ENCODE measurements around the gene NACC2.

The NACC2 gene

DNA sequence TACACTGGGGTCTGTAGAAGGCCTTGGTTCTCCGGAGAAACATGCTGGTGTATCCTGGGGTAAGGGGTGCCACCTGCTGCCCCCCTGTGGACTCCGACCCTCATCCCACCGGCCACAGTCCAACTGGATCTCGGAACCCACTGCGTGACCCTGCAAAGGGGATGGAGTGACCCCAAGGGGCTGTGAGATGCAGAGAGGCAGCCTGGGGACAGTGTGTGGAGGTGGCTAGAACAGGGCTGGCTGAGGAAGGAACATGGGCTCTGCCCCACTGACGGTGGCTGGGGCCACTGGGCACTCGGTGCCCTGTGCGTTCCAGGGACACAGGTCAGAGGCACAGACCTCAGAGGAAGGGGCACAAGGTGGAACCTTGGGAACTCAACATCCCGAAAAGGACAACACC lies 2.3 kb downstream of the NACC2 start:
- DNase-seq (ENCODE audit: low read depth, low spot score) = no peak

DNA sequence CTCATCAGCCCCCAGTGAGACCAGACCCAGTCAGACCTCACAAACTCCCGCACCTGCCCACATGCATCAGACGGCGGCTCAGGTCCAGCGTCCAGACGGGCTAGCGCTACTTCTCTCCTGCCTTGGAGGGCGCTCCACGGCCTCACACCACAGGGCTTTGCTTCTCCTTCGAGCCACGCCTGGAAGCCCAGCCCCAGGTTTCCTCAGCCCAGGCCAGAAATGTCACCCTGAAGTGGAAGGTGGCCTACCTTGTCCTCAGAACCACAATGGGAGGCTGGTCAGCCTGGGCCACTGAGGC lies 2.8 kb downstream of the NACC2 start:
- no peak for DNase-seq (ENCODE audit: low read depth, low spot score)

DNA sequence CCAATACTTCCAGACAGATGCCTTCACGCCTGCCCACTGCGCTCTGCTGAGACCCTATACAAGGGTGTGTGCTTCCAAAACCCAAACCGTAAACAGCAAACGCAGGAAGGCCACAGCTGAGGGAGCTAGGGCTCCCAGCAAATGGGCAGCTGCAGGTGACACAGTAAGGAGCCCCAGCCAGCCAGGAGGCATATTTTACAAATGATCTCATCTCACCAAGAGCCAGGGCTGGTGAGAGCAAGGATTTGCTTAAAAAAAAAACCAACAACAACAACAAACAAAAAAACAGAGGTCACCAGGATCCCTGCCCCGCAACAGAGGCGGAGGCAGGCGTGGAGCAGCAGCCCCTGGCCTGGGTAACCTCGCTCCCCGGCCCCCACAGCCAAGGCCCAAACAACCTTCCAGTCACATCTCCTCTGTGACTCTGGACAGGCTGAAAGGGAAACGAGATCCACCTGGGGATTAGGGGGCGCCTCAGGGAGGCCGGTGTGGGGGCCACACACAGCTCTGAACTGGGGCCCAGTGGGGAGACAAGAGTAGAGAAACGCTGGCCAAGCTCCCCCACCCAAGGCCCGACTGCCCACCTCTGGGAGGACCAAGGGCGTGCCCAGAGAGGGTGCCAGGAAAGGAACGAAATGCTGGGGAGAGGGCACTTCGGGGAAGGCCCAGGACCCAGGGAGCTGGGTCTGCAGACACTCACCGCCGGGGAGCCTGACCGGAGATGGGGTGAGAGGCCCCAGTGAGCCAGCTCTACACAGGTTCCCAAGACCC lies 3.3 kb downstream of the NACC2 start:
- DNase-seq (ENCODE audit: low read depth, low spot score) = no peak

DNA sequence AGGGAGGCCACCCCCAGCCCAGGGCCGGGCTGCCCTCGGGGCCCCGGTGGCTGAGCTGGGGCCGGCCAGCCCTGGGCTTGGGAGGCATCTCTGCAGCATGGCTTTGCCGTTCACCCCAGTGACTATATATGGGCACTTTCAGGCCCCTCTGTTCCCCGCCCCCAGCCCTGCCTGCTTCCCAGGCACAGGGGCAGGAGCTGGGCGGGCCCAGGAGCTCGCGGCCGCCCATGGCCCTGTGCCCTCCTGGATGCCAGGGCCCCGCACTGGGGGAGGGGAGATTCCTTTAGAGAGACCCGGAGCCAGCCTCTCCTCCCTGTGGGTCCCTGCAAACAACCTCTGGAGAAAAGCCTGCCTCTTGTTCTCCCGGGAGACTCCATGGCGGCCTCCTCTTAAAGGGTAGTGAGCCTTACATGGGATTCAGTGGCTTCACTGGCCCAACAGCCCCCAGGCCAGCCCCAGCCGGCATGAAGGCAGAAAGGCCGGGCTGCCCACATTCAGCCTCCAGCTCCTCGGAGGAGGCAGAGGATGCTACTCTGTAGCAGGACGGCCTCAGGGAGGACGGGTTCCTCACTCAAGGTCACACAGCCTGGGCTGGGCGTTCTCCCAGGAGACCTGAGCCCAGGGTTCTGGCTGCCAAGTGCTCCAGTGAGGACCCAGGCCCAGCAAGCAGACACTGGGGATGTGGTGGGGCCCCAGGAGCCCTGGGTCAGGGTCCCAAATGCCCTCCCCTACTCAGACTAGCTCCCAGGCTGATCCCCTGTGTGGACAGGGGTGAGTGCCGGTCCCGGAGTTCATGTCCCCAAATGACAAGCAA lies 4.1 kb downstream of the NACC2 start:
- DNase-seq (ENCODE audit: low read depth, low spot score) = no peak

DNA sequence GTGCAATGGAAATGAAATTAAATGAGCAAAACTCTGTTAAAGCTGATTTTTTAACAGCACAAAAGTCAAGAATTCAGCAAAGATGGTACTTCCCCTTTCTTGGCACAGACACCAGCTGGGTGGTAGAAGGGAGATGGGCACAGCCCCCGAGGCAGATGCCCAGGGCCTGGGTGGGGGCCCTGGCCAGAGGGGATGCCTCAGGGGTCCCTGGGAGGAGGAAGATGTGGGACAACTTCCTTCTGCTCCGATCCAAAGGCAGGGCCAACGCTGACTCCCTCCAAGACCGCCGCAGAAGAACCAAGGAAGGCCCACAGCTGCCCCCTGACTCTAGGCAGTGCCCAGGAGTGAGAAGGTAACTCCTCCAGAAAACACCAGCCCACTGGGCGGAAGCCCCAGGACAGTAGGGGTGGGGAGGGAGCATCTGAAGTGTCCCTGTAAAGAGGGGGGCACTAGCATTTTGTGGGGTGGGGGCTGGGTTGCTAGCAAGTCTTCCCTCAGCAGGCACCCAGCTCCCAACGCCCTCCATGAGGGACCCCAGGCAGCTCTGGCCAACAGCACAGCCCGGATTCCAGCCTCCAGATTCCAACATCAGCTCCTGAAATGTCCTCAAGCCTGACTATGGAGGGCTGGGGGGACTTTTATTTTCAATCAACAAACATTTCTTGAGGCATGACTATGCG lies 4.9 kb downstream of the NACC2 start:
- no peak for DNase-seq (ENCODE audit: low read depth, low spot score)

DNA sequence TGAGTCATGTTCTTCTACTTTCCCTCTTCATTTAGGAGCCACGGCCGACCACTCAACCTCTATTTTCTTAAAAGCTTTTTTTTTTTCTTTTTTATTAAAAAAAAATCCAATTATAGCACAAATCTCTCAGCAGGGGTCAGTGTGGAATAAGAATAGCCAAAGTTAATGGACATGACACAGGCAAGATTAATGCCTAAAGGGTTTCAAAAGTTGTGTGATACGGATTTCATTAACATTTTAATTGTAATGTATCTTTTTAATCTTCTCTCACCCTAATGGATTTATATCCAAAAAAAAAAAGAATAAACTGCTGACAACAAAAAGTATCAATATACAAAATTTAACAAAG lies 5.4 kb downstream of the NACC2 start:
- no peak for DNase-seq (ENCODE audit: low read depth, low spot score)

DNA sequence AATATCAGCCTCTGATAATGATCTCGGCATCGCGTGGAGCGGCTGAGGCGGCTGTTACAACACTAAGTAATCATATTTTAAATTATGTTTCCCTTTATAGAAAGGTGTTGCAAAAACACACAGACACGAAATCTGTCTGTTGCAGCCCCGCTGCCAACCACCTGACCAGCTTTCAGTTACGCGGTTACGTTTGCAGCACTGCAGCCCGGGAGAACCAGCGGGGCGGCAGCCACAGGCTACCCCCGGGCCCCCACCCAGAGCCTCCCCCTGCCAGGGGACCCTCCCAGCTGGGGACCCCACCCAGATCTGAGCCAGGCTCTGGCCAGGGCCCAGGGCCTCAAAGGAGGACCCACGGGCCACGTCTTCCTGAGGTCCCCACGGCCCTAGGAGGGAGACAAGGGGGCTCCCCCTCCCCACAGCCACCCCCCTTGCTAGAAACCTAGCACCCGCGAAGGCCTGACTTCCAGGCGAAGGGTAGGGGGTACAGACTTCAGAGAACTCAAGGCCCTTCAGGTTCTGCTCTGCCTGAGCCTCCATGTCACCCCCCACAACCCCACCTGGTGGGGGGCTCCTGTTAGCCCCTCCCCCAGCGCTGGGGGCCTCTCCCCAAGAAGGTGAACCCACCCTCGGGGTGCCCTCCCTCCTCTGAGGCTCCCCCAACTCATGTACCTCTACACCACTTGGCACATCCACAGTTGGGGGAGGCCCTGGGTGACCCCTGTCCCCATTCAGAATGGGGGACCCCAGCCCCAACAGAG lies 6.0 kb downstream of the NACC2 start:
- no peak for DNase-seq (ENCODE audit: low read depth, low spot score)

DNA sequence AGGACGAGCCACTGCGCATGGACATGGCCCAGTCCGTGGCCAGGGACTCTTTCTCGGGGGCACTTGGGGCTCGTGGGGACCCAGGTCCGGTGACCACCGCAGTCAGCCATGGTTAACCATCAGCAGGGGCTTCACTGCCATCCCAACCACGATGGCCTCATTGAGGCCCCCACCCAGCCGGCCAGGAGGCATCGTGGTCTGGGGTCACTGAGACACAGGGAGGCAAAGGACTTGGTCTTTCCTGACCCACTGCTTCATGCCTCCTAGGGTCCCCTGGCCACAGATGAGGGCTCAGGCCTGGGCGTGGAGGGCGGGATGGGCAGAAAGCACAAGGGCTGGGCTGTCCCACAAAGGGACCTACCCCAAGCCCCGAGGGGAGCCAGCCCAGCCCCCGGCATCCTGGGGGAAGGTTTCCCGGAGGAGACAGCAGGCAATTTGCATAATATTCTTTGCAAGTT lies 6.6 kb downstream of the NACC2 start:
- no peak for DNase-seq (ENCODE audit: low read depth, low spot score)

DNA sequence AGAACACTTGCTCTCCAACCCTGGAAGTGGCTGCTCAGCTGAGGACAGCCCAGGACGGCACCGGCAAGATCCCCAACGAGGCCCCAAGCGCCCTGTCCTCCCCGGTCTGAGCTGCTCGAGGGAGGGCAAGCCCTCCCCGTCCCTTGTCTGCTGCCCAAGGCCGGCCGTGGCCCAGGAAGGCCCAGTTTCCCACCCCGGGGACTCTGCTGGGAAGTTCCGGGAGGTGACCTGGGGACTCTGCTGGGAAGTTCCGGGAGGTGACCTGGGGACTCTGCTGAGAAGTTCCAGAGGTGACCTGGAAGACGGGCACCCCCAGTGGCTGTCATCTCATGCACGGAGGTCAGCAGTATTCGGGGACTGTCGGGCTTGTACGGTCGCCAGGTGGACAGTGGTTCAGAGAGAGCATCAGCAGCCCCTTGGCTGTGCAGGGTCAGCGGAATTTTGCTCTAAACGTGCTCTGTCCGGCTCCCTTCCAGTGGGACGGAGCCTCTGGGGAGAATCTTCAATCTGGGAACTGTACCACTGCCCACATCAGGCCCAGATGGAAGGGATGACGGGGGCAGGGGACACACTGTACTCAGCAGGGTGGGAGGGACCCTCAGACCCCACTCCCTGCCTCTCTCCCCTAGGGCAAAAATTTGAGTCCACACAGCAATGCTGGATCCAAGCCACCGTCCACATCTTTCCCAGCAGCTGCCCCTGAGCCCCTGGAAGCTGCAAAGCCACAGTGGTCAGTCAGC lies 7.2 kb downstream of the NACC2 start:
- DNase-seq (ENCODE audit: low read depth, low spot score) = no peak

DNA sequence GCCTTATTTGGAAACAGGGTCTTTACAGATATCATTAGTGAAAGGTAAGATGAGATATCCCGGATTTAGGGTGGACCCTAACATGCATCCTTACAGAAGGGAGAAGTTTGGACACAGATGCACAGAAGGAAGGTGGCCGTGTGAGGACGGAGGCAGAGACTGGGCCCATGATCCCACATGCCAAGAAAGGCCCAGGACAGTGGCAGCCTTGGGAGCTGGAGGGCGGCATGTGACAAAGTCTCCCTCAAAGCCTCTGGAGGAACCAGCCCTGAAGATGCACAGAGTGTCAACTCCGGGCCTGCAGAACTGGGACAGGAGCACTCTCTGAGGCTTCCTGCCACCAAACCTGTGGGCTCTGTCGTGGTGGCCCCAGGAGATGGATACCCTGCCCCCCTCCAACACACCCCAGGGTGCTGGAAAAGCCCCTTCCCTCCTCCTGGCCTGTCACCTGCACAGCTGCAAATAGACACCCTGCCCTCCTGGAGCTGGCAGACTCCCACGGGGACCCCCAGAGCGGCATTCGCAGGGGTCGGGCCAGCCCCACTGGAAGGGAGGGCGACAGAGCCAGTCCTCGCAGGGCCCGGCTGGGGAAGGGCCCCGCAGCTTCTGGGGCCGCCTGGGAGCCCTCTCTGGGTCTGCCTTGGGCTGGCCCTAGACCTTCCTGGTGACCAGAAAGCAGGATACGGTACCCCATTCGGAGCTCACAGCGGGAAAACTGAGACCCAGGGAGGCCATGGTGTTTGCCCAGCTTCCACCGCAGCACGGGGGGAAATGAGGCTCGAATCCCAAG lies 7.9 kb downstream of the NACC2 start:
- DNase-seq (ENCODE audit: low read depth, low spot score) = no peak

DNA sequence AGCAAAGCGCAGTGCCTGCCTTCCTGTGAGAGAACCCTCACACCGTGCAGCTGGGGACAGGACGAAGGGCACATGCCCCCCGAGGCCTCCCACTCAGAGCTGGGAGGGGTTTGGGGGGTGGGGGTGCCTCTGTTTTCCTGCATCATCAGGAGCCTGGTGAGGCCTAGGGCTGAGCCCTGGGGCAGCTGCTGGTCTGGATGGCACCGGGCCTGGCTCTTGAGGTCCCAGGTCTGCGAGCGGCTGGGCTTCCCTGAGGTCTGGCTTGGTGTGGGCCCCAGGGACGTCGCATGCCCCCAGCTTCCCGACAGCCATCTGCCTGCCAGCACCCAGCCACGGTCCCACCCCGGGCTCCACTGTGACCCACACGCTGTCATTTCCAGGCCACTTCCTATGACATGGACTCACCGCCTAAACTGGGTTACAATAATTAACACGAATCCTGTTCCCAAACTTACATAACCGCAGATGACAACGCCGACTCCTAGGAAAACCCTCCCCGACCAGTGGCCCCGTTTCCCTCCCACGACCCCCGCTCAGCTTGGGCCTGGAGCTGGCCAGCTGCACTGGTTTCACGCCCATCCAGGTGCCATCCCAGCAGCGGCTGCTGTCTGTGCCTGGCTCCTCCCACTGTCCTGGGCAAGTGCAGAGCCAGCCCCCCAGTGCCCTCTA lies 8.7 kb downstream of the NACC2 start:
- no peak for DNase-seq (ENCODE audit: low read depth, low spot score)

DNA sequence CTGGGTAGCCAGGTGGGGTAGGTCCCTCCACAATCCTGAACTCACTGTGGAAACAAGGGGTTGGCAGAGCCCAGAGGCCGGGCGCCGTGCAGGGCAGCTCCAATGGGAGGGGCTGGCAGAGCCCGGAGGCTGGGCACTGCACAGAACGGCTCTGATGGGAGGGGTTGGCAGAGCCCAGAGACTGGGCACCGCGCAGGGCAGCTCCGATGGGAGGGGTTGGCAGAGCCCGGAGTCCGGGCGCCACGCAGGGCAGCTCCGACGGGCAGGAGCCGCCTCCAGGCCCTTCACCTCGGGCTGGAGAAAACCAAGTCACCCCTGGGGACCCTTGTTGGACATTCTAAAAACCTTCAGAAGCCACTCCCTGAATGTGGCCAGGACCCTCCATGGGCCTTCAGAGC lies 9.3 kb downstream of the NACC2 start:
- no peak for DNase-seq (ENCODE audit: low read depth, low spot score)

DNA sequence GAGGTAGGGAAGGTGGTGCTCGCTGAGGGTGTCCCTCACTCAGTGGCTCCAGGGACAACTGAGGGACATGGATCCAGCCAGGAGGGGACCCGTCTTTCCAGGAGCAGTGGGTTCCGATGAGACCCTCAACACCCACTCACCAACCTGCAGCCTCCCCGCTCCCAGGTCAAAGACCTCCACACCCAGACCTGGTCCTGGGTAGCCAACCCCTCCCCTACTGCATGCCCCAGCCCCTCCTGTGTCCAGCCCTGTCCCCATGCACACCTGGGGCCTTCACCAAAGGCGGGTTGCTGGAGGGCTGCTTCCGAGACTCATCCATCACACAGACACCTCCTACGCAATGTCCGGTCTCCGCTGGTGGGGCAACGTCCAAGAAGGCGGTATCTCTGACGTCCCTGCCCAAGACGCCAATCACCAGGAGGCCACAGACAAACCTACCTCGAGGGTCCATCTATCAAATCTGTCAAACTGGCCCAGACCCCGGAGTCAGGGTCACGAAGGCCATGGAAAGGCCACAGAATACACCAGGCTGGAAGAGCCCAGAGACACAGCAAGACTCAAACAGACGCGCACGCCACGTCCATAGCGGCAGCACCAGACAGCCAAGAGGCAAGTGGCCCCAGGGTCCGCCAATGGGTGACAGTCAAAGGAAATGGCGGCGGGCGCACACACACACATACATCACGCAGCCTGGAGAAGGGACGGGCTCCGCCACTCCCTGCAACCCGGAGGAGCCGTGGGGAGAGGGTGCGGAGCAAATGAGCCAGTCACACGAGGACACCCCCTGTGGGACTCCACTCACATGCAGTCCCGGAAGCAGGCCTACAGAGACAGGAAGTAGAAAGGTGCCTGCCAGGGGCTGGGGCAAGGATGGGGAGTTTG lies 10.8 kb downstream of the NACC2 start:
- no peak for DNase-seq (ENCODE audit: low read depth, low spot score)

DNA sequence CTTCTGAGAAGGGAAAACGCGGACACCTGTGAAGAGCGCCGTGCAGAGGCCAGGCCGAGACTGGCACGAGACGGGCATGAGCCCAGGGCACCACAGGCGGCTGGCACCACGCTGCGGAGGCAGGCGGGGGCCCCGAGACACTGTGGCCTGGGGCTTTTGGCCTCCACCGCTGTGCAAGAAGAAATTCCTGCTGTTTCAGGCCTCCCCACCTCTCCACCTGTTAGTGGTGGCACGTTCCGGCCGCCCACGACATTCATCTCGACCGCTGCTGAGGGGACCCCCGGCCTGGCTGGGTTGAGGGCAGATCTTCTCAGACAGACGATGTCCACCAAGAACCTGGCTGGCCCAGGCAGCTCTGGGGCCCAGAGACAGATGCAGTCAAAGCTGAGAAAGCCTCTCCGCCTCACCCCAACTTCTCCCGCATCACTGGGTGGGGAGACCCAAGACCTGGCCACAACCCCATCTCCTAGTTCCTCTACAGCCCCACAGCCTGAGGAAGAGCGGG lies 11.5 kb downstream of the NACC2 start:
- no peak for DNase-seq (ENCODE audit: low read depth, low spot score)

DNA sequence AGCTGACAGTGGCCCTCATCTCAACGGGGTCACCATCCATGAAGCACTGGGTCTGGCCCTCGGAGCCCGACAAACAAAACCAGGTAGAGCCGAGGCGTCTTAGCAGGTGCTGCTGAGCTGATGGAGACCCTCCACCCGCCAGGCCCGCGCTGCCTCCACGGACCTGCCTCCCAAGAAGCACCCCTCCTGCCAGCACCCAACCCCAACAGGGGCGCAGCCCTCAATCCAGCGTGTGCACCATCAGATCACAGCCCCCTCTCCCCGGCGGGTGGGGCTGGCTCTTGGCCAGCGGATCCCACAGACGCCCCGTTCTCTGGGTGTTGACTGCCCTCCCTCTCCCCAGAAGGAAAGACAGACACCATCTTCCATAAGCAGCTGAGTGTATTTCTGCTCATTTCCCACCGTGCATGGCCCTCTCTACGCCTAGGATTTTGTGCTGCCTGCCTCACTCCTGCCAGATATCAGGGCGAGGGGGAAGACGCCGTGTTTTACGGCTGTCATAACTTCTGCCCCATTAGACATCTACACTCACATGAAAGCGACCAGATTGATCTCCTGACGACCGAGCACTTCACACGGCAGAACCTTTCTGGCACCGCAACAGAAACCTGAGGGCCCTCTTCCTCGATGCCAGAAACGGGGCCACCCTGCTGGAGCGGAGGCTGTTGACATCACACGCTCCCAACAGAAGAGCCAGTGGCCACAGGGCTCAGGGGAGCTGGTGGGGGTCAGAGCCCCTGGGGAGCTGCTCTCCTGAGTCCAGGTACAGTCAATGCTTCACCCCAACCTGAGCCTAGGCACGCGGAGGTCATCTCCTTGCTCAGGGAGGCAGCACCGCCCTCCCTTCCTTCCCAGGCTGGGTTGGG lies 12.4 kb downstream of the NACC2 start:
- DNase-seq (ENCODE audit: low read depth, low spot score) = no peak

DNA sequence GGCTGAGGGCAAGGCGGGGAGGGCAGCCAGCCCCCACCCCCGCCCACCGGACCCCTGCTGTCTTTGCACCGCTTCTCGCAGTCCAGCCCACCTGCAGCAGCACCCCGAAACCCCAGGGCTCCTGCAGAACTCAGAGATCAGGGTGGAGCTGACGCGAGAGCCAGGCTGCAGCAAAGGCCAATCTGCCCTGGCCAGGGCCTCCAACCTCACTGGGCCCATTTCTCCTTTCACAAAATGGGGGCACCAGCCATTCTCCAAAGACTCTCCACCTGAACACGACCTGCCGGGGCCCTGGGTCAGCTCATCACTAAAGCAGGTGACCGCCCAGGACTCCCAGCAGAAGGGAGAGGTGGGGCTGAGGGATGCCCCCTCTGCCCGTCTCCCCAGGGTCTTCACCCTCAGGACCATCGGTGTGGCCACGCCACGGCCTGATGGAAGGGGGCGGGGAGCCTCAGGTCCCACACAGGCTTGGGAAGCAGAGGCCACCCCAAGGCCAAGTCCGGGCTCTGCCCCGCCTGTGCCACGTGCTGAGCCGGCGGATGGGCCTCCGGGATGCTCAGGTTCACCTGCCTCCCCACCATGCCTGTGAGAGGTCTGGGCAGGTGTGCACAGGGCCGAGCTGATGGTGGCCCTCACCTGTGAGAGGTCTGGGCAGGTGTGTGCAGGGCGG lies 13.1 kb downstream of the NACC2 start:
- no peak for DNase-seq (ENCODE audit: low read depth, low spot score)

DNA sequence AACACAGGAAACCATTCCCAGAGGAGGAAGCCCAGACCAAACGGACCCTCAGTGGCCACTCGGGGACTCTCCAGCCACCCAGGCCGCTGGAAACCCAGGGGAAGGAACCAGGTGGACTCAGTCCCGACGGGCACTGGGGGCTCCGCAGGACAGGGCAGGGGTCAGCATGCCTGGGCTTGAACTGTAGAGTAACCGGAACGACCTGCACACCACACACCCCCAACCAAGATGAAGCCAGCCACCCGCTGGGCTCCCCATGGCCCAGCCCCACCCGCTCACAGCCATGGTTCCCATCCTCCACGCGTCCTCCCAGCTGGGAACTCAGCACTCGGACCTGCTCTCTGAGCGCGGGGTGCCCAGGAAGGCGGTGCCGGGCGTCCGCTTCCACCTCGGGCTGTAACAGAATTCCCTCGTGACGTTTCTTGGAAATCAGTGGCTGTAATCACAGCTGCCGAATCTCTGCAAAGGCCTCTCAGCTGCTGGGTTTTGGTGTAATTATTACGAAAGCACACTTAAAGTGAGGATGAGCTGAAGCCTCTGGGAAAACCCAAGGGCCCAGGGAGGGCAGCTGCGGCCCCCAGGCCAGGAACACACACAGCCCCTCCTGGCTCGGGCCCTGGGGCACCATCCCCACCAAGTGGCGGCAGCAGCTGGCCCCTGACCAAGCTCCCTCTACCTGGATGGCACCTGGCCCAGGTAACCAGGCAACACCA lies 13.8 kb downstream of the NACC2 start:
- no peak for DNase-seq (ENCODE audit: low read depth, low spot score)
